Suppressor macrophage (primary cell): ENCODE results near the gene LIN28B.
"Not testable (repeated sequence)": the region's sequence is repeated elsewhere in the genome, so short reads cannot be mapped to it uniquely, and the experiment has no call there.

Source experiments
- DNase-seq, 4 experiments: peaks; one replicate each; pipeline ENCODE4 v3.0.0-alpha.2; 2020 to 2022
- total RNA-seq, 17 experiments: gene quantifications; one replicate each; lab custom pipeline; 2026; ENCODE audit warnings: mixed read lengths in 6 of 17, inconsistent platforms in 3 of 17; lab: John Stamatoyannopoulos, UW

The LIN28B gene
- 0 to 3.3 (median 0) reads per million in 17 experiments for total RNA-seq

- no peak for DNase-seq
These were observed at the start of gene LIN28B for GRCh38 chr6:104956731-104957294. Gene LIN28B (plus strand): TSS chr6:104957107. CDS start chr6:104957251, 144 bp downstream.

- no peak for DNase-seq
These were observed 48.6 kb upstream of the LIN28B start for GRCh38 chr6:104908031-104908887.

- no peak for DNase-seq
These were observed 47.9 kb upstream of the LIN28B start for GRCh38 chr6:104908888-104909525.

GRCh38 chr6:104921896-104922295 lies 35.0 kb upstream of the LIN28B start:
- no peak for DNase-seq

- DNase-seq = no peak
These were observed 28.8 kb upstream of the LIN28B start for GRCh38 chr6:104928141-104928540.

- no peak for DNase-seq
These were observed 27.6 kb upstream of the LIN28B start for GRCh38 chr6:104929353-104929752.

GRCh38 chr6:104930939-104931338 lies 26.0 kb upstream of the LIN28B start:
- no peak for DNase-seq

- no peak for DNase-seq
These were observed 20.0 kb upstream of the LIN28B start for GRCh38 chr6:104936766-104937535.

GRCh38 chr6:104940238-104940892 lies 16.5 kb upstream of the LIN28B start:
- no peak for DNase-seq

- DNase-seq = peak; percentile 46 to 77 (median 60)
These were observed 15.8 kb upstream of the LIN28B start for GRCh38 chr6:104940893-104941728.

- no peak for DNase-seq
These were observed 15.2 kb upstream of the LIN28B start for GRCh38 chr6:104941729-104942091.

GRCh38 chr6:104943781-104944180 lies 13.1 kb upstream of the LIN28B start:
- DNase-seq = peak in 1 of 4 experiments; percentile 20

GRCh38 chr6:104949206-104949605 lies 7.7 kb upstream of the LIN28B start:
- DNase-seq = no peak

GRCh38 chr6:104951677-104952076 lies 5.2 kb upstream of the LIN28B start:
- DNase-seq = no peak

GRCh38 chr6:104952911-104953399 lies 4.0 kb upstream of the LIN28B start:
- no peak for DNase-seq

GRCh38 chr6:104953400-104954189 lies 3.3 kb upstream of the LIN28B start:
- not testable (repeated sequence) for DNase-seq

GRCh38 chr6:104954190-104954797 lies 2.6 kb upstream of the LIN28B start:
- DNase-seq = no peak

GRCh38 chr6:104955491-104955890 lies 1.4 kb upstream of the LIN28B start:
- no peak for DNase-seq

GRCh38 chr6:104955927-104956730 lies 778 bp upstream of the LIN28B start:
- no peak for DNase-seq
